Activated CD4-positive, alpha-beta T cell treated with anti-CD3 and anti-CD28 coated beads for 36 hours (primary cell): ENCODE results near the gene MCF2L. TPM values are rescaled to one million over a fixed set of nuclear protein-coding genes. Genes with fewer than 3 reads are reported as not detected.

Experiments
- ATAC-seq: fragments of 200-7000 bp; cut with Tn5 transposase; one replicate; pipeline ENCODE4 v1.10.0; 2021; ENCODE audit warnings: mild to moderate bottlenecking, moderate library complexity
- CTCF ChIA-PET: fragments of 350-600 bp; sonication (Branson Sonifier 250); formaldehyde crosslinking; loops from one replicate; lab custom pipeline; 2021; ENCODE audit warnings: antibody characterized with exemption; lab: Charles Lee
- POLR2A ChIA-PET: fragments of 350-600 bp; sonication (Branson Sonifier 250); formaldehyde crosslinking; loops from one replicate; lab custom pipeline; 2021; ENCODE audit warnings: antibody characterized with exemption, inconsistent platforms; lab: Charles Lee
- DNase-seq: peaks from one replicate; pipeline ENCODE4 v3.0.0-alpha.2; 2020
- H3K27ac Mint-ChIP-seq: one replicate; pipeline ENCODE4 v1.8.0; 2021; ENCODE audit warnings: mixed read lengths
- H3K27me3 Mint-ChIP-seq: one replicate; pipeline ENCODE4 v1.8.0; 2021; ENCODE audit warnings: mixed read lengths
- H3K36me3 Mint-ChIP-seq: one replicate; pipeline ENCODE4 v1.8.0; 2021; ENCODE audit warnings: low read depth, mixed read lengths
- H3K4me1 Mint-ChIP-seq: one replicate; pipeline ENCODE4 v1.8.0; 2021; ENCODE audit warnings: mixed read lengths
- H3K4me3 Mint-ChIP-seq: one replicate; pipeline ENCODE4 v1.8.0; 2021; ENCODE audit warnings: mild to moderate bottlenecking, moderate library complexity, mixed read lengths
- H3K9me3 Mint-ChIP-seq: one replicate; pipeline ENCODE4 v1.8.0; 2021; ENCODE audit warnings: low read depth, mixed read lengths
- intact Hi-C, 2 experiments: fragments of 100-400 bp; cut with DNase I in 1 of 2; cut with micrococcal nuclease in 1 of 2; formaldehyde crosslinking; loops; one replicate each; pipeline versions ENCODE4 v1.14.2 to v1.15.1; 2022 to 2024; cut with DNase I, micrococcal nuclease
- total RNA-seq, 2 experiments: library from RNA; stranded (reverse); gene quantifications; one replicate each; pipeline ENCODE4 v1.2.3, GENCODE V29; 2021

The MCF2L gene
- total RNA-seq, 2 experiments from 2014 or later: 8.4 to 8.7 TPM

- Mint-ChIP-seq H3K36me3 (peaks cover 2% of the 10 kb centered on the region), H3K9me3 (no peaks in the 10 kb centered on the region), H3K27me3 (no peaks in the 10 kb centered on the region), H3K27ac (no peak overlapping the region), H3K4me1 (peaks cover 22% of the 10 kb centered on the region), H3K4me3 (peak overlapping the region; percentile 37)
- POLR2A ChIA-PET: no interaction called here
- CTCF ChIA-PET: no interaction called here
- intact Hi-C loops: no loop called here
- DNase-seq (no peak), ATAC-seq (no peak)
Measured at GRCh38 chr13:112966776-112967175, 2.2 kb upstream of the MCF2L start.

DNA sequence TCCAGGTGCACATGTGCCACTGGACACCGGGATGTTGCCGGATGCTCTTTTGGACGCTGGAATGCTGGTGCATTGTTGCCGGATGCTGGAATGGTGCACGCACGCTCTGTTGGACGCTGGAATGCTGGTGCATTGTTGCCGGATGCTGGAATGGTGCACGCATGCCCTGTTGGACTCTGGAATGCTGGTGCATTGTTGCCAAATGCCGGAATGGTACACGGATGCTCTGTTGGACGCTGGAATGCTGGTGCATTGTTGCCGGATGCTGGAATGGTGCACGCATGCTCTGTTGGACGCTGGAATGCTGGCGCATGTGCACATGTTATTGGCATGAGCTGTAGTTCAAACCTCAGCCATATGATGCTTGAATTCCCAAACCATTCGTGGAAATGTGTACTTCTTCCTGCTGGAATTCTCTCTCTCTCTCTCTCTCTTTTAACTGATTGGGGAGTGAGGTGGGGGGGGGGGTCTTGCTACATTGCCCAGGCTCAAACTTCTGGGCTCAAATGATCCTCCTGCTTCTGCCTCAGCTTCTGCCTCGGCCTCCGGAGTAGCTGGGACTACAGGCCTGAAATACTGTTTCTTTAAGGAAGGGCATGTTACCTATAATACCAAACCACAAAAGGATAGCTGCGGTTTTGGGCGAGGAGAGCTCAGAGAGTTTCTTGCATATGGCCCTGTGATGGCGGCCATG lies 1.2 kb upstream of the MCF2L start:
- ATAC-seq: no peak
- ChIA-PET POLR2A (no interaction called here), CTCF (interaction anchor here (0.6 to 1.4 kb wide), 3 partner anchors 11 to 174 kb away, joined by 3 read pairs; no protein-coding TSS in a partner anchor)
- peaks cover 22% of the 10 kb centered on the region for H3K4me1 Mint-ChIP-seq
- intact Hi-C loops: loop anchor here (2.0 kb wide), 3 partner anchors 25 to 523 kb away; partner anchors contain the start of genes DCUN1D2 (in 1 of the 2) and LAMP1 (in 1 of the 2)
- peaks cover 2% of the 10 kb centered on the region for H3K36me3 Mint-ChIP-seq
- no peaks in the 10 kb centered on the region for H3K27me3 Mint-ChIP-seq
- H3K4me3 Mint-ChIP-seq: peak overlapping the region; percentile 71
- no peaks in the 10 kb centered on the region for H3K9me3 Mint-ChIP-seq
- H3K27ac Mint-ChIP-seq: peak overlapping the region; percentile 37
- no peak for DNase-seq

DNA sequence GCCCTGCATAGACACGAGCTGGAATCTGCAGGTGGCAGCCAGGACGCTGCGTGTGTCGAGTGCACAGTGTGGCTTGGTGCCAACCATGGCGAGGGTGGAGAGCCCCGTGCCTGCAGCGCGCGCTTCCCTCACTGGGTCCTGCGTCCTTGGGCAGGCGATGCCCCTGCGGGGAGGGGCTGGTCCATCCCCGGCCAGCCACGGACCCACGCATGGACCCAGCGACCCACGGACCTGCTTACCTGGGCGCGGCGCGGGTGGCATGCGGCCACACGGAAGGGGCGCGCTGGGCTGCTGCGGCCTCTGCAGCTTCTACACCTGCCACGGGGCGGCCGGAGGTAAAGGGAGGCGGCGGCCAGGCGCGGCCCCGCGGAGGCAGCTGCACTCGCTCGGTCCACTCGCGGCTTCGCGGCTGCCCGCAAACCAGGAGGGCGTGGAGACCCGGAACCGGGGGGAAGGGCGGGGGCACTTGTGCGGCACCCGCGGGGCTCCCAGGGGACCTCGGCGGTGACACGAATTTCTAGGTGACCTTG lies 569 bp upstream of the MCF2L start:
- Mint-ChIP-seq H3K36me3 (peaks cover 2% of the 10 kb centered on the region), H3K27ac (peak overlapping the region; percentile 47), H3K4me3 (peak overlapping the region; percentile 71), H3K9me3 (no peaks in the 10 kb centered on the region), H3K4me1 (peaks cover 22% of the 10 kb centered on the region), H3K27me3 (no peaks in the 10 kb centered on the region)
- ATAC-seq (peak; percentile 37), DNase-seq (peak; percentile 67)
- intact Hi-C loops: loop anchor here (2.0 kb wide), 3 partner anchors 26 to 522 kb away; partner anchors contain the start of genes DCUN1D2 (in 1 of the 2) and LAMP1 (in 1 of the 2)
- ChIA-PET CTCF (interaction anchor here (0.7 to 1.4 kb wide), 2 partner anchors 11 to 26 kb away, joined by 3 read pairs; no protein-coding TSS in a partner anchor), POLR2A (no interaction called here)

DNA sequence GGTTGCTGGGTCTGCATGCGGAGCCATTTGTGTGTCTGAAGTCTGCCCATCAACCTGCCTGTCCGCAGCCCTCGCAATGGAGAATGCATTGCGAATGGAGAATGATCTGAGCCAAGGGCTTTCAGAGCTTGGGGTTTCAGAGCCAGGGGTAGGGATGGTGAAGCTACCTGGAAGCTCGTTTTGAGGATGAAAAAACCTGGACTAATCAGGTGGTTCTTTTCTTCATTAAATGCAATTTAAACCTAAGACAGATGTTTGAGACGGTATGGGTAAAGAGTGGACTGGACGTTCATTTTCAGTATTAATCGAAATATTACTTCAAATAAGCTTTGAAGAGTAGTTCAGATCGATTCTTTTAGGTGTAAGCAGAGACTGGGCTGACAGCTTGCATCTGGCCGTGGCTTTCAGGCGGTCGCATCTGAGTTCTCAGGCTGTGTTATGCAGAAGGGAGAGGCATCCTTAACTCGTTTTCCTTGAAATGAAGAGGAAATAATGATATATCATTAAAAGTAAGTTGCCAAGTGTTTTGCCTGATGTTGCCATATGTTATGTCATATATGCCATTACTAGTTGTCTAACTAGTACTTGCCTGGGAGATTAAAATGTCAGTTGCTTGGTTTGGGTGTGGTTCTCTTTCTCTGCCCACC lies 801 bp downstream of the MCF2L start:
- Mint-ChIP-seq H3K9me3 (no peaks in the 10 kb centered on the region), H3K4me3 (peak overlapping the region; percentile 93), H3K27ac (peak overlapping the region; percentile 93), H3K4me1 (peaks cover 22% of the 10 kb centered on the region), H3K36me3 (peaks cover 2% of the 10 kb centered on the region), H3K27me3 (no peaks in the 10 kb centered on the region)
- ATAC-seq: no peak
- ChIA-PET POLR2A (no interaction called here), CTCF (interaction anchor here (0.6 to 1.6 kb wide), 4 partner anchors 22 to 151 kb away, joined by 3 to 6 read pairs (median 3); no protein-coding TSS in a partner anchor)
- no peak for DNase-seq
- intact Hi-C loops: loop anchor here (1.0 to 2.0 kb wide), 5 partner anchors 27 to 521 kb away; partner anchors contain the start of genes DCUN1D2 (in 1 of the 2), LAMP1 (in 1 of the 2) and PCID2 (in 1 of the 2)

- H3K36me3 Mint-ChIP-seq: peaks cover 2% of the 10 kb centered on the region
- ATAC-seq (no peak), DNase-seq (no peak)
- intact Hi-C loops: no loop called here
- CTCF ChIA-PET: interaction anchor here (1.2 to 1.6 kb wide), 2 partner anchors 21 to 28 kb away, joined by 3 to 6 read pairs; no protein-coding TSS in a partner anchor
- peaks cover 22% of the 10 kb centered on the region for H3K4me1 Mint-ChIP-seq
- no peak overlapping the region for H3K27ac Mint-ChIP-seq
- no peaks in the 10 kb centered on the region for H3K27me3 Mint-ChIP-seq
- H3K4me3 Mint-ChIP-seq: peak overlapping the region; percentile 93
- POLR2A ChIA-PET: no interaction called here
- H3K9me3 Mint-ChIP-seq: no peaks in the 10 kb centered on the region
Measured at GRCh38 chr13:112970552-112971287, 1.7 kb downstream of the MCF2L start.

DNA sequence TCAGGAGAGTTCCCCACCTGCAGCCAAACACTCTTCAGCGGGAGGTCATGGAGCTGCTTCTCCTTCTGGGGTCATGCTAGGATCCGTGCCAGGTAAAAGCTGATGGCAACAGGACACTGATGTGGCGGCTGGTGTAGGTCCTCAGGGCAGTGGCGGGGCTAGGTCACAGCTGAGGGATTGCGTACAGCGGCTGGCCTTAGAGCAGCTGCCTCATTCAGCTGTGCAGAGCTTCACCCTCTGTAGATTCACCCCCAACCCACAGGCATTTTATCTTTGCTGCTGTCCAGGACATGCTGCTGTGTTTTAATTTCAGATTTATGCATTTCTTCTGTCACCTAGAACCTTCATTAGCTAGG lies 2.3 kb downstream of the MCF2L start:
- no peaks in the 10 kb centered on the region for H3K27me3 Mint-ChIP-seq
- H3K27ac Mint-ChIP-seq: no peak overlapping the region
- intact Hi-C loops: no loop called here
- H3K9me3 Mint-ChIP-seq: no peaks in the 10 kb centered on the region
- no peak for DNase-seq
- no peak overlapping the region for H3K4me3 Mint-ChIP-seq
- H3K36me3 Mint-ChIP-seq: peaks cover 2% of the 10 kb centered on the region
- ATAC-seq: no peak
- ChIA-PET POLR2A (no interaction called here), CTCF (interaction anchor here (0.5 kb wide), 1 partner anchor 58 kb away, joined by 3 read pairs; no protein-coding TSS in a partner anchor)
- peaks cover 22% of the 10 kb centered on the region for H3K4me1 Mint-ChIP-seq

GRCh38 chr13:112972258-112972657 lies 3.2 kb downstream of the MCF2L start:
- no peak overlapping the region for H3K4me3 Mint-ChIP-seq
- no peak for ATAC-seq
- no peaks in the 10 kb centered on the region for H3K9me3 Mint-ChIP-seq
- H3K27ac Mint-ChIP-seq: no peak overlapping the region
- H3K27me3 Mint-ChIP-seq: no peaks in the 10 kb centered on the region
- intact Hi-C loops: no loop called here
- ChIA-PET CTCF (no interaction called here), POLR2A (no interaction called here)
- no peak for DNase-seq
- peaks cover 22% of the 10 kb centered on the region for H3K4me1 Mint-ChIP-seq
- H3K36me3 Mint-ChIP-seq: peaks cover 5% of the 10 kb centered on the region

- ChIA-PET POLR2A (no interaction called here), CTCF (no interaction called here)
- H3K27ac Mint-ChIP-seq: no peak overlapping the region
- intact Hi-C loops: no loop called here
- DNase-seq (no peak), ATAC-seq (no peak)
- peaks cover 2% of the 10 kb centered on the region for H3K36me3 Mint-ChIP-seq
- no peaks in the 10 kb centered on the region for H3K9me3 Mint-ChIP-seq
- no peak overlapping the region for H3K4me3 Mint-ChIP-seq
- no peaks in the 10 kb centered on the region for H3K27me3 Mint-ChIP-seq
- peaks cover 16% of the 10 kb centered on the region for H3K4me1 Mint-ChIP-seq
Measured at GRCh38 chr13:112972867-112973576, 4.0 kb downstream of the MCF2L start.

GRCh38 chr13:112973577-112973951 lies 4.5 kb downstream of the MCF2L start:
- DNase-seq (no peak), ATAC-seq (no peak)
- ChIA-PET POLR2A (no interaction called here), CTCF (no interaction called here)
- Mint-ChIP-seq H3K36me3 (peaks cover 2% of the 10 kb centered on the region), H3K9me3 (no peaks in the 10 kb centered on the region), H3K27me3 (no peaks in the 10 kb centered on the region), H3K4me1 (peaks cover 14% of the 10 kb centered on the region), H3K27ac (no peak overlapping the region), H3K4me3 (no peak overlapping the region)
- intact Hi-C loops: no loop called here

GRCh38 chr13:112974125-112974524 lies 5.1 kb downstream of the MCF2L start:
- peaks cover 2% of the 10 kb centered on the region for H3K36me3 Mint-ChIP-seq
- H3K27ac Mint-ChIP-seq: no peak overlapping the region
- DNase-seq: no peak
- ChIA-PET CTCF (no interaction called here), POLR2A (no interaction called here)
- ATAC-seq: no peak
- H3K9me3 Mint-ChIP-seq: no peaks in the 10 kb centered on the region
- no peak overlapping the region for H3K4me3 Mint-ChIP-seq
- intact Hi-C loops: no loop called here
- H3K27me3 Mint-ChIP-seq: no peaks in the 10 kb centered on the region
- H3K4me1 Mint-ChIP-seq: peaks cover 14% of the 10 kb centered on the region

GRCh38 chr13:112974671-112975070 lies 5.7 kb downstream of the MCF2L start:
- H3K27ac Mint-ChIP-seq: no peak overlapping the region
- intact Hi-C loops: no loop called here
- ChIA-PET POLR2A (no interaction called here), CTCF (no interaction called here)
- H3K36me3 Mint-ChIP-seq: peaks cover 2% of the 10 kb centered on the region
- no peak overlapping the region for H3K4me3 Mint-ChIP-seq
- DNase-seq (no peak), ATAC-seq (no peak)
- no peaks in the 10 kb centered on the region for H3K27me3 Mint-ChIP-seq
- H3K4me1 Mint-ChIP-seq: peaks cover 9% of the 10 kb centered on the region
- H3K9me3 Mint-ChIP-seq: no peaks in the 10 kb centered on the region
